GM19099 (cell line): Measurements from ENCODE around the gene DNAJB12.
A peak's percentile ranks its signal among the peaks of the same experiment; 100 is the strongest.

ENCODE experiments used
- POLR2A ChIP-seq: IDR thresholded peaks from 3 replicates; pipeline ENCODE4 v1.6.1; 2011; ENCODE audit warnings: low read depth; ENCODE audit not compliant: insufficient read length; ENCODE audit errors: extremely low read depth

The DNAJB12 gene

GRCh38 chr10:72354356-72355213 lies at the start of gene DNAJB12:
TSS of gene DNAJB12 (minus strand) at chr10:72354919. CDS start at chr10:72354897, 22 bp downstream.
- peak; percentile 81 for TF ChIP-seq POLR2A

DNA sequence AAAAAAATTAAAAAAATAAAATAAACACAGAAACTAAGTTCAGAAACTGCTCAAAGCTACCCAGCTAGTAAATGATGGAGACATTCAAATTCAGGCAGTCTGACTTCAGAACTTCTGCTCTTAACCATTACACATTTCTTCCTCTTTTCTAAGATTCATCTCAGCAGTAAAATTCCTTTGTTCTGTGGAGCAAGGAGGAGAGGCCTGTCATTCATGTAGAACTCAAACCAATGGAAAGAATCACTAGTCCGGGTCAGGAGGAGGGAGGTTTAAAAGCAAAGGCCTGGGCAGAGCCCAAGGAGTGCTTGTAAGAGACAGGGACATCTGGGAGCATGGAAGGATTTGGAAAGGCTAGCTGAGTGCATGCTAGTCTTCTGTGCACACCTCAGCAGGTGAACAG lies 37.9 kb upstream of the DNAJB12 start:
- no peak for TF ChIP-seq POLR2A

DNA sequence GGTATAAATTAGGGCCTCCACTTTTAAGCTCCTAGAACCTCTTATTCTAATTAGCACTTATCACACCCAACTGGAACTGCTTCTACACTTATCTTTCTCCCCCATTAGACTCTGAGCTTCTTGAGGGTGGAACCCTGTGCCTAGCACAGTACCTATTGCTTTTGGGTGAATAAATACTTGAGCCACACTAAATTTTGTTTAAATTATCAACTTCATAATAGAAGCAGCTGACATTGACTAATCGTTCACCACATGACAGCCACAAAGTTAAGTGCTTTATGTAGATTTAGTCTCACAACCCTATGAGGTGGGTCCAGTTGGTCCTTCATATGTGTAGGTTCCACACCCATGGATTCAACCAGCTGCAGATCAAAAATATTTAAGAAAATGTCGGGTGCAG lies 36.0 kb upstream of the DNAJB12 start:
- TF ChIP-seq POLR2A = no peak

DNA sequence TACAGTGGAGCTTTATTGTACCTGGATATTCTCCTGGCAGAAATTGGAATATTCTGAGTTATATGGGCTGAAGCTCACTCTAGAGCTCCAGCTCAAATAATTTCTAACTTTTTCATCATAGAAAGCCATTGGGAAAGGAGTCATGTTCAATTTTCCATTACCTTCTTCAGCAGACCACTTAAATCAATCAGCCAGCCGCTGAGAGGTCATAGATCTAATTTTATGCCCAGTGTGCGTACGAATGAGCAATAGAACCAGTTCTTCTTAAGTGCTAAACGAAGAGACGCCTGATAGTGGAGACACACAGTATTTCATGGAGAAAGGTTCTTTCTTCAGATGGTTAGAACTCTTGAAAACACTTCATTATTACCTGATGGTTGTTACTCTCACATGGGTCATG lies 35.0 kb upstream of the DNAJB12 start:
- no peak for TF ChIP-seq POLR2A

- no peak for TF ChIP-seq POLR2A
These were observed 34.3 kb upstream of the DNAJB12 start for GRCh38 chr10:72389014-72389413.

DNA sequence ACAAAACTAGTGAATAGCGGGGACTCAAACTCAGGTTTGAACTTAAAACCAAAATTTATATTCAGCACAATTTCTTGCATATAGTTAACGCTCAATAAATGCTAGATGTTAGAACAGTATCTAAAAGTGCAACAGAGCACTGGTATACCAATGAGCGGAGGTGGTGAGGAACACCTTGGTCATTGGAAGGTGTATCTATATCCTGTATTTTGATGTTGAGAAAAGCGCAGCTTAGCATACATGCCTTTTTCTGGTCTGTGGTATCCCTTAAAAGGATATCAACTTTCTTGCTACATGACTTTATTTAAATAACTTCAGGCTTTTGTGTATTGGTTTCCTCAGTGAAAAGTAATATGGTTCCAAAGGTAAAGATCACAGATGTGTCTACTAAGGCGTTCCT lies 33.3 kb upstream of the DNAJB12 start:
- no peak for TF ChIP-seq POLR2A

GRCh38 chr10:72386916-72387586 lies 32.3 kb upstream of the DNAJB12 start:
- no peak for TF ChIP-seq POLR2A

DNA sequence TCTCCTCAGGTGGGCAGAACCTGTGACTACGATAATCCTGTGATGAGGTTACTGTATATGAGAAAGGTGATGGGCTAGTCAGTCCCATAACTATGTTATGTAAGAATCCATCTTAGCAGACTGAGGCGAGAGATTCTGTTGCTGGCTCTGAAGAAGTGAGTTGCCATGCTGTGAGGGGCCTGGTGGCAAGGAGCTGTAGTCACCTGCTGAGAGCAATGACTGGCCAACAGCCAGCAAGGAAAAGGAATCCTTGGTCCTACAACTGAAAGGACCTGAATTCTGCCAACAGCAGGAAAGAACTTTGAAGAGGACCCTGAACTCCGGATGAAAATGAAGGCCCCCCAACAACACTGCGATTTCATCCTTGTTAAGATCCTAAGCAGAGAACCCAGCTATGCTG lies 31.0 kb upstream of the DNAJB12 start:
- no peak for TF ChIP-seq POLR2A

DNA sequence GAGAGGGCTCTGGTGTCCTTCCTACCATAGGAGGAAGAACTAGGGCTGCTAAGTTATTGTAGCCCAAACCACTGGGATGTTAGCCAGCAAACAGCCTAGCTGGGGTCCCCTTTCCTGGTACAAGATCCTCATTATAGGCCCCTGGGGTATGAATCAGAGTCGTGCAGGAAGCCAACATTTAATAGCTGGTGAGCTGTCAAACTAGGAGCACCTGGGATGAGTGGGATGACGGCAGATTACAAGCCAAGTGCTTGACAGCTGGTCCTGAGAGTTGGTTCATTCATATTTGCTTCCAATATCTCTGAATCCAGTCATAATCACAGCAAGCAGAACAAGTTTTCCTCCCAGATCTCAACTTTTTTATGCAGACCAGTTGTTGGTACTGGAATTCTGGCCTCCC lies 25.1 kb upstream of the DNAJB12 start:
- TF ChIP-seq POLR2A = no peak

DNA sequence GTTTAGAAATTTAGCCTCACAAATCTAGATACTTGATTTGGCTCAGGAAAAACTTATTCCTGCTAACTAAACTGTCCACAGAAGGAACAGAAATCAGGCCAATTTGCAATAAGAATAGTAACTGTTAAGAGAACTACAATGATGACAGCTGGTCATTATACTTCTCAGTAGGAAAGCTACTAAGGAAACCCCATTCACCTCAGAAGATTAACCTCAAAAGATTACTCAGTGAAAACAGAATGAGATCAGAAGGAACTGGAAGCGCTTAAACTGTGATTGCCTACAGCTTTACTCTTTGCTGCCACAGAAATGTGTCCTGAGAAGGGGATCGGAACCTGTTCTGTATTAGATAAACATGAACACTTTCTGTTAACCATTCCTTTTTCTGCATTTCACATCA lies 24.3 kb upstream of the DNAJB12 start:
- no peak for TF ChIP-seq POLR2A

- TF ChIP-seq POLR2A = no peak
These were observed 20.9 kb upstream of the DNAJB12 start for GRCh38 chr10:72375585-72375984.

DNA sequence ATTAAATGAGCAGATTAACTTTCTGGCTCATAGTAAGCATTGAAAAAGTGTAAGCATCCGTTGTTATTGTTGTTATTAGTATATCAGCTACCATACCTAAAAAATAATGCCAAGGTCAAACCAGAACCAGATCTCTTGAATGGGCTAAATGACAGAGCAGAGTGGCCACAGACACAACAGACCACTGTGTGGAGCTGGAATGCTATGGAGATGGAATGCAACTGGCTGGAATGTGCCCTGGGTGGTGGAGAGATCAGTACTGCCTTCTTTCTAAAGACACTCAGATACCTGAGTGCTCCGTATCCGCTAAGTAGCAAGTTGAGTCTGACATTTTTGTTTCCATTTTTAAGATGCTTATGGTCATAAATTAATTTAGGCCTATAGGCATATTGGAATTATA lies 20.5 kb upstream of the DNAJB12 start:
- no peak for TF ChIP-seq POLR2A

GRCh38 chr10:72370201-72370722 lies 15.5 kb upstream of the DNAJB12 start:
- TF ChIP-seq POLR2A = no peak

DNA sequence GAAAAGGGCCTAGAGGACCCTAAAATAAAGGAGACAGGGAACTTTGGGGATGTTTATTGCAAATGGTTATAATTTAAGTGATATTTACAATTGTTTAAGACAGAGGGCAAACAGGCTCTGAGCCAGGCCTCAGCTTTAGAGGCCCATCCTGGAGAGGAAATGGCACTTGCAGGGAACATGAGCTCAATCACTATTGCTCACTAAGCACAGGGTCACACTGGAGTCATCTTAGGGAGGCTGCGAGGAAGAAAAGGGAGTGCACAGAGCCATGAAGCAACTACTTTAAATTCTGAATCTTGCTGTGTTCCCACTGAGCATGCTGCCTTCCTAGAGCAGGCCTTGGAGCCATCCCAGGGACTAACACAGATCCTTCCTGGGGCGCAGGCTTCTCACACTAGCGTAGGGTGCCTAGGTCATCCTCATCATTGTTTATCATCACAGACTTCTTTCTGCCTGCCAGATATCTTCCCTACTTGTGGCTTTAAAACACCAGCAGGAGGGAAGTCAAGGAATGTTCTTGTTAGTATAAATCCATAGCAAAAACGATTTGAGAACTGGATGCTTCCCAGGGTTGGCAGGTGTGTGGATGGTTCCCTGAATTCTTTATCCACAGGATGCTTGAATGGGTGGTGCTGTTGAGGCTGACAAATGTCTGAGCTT lies 12.7 kb upstream of the DNAJB12 start:
- TF ChIP-seq POLR2A = no peak

GRCh38 chr10:72365106-72365895 lies 10.6 kb upstream of the DNAJB12 start:
- no peak for TF ChIP-seq POLR2A
